Ishikawa (cell line): ENCODE measurements around the gene SEC63.

ENCODE experiments used
- CEBPB ChIP-seq: IDR thresholded peaks from 2 replicates; pipeline ENCODE4 v1.6.1; 2012
- EP300 ChIP-seq: IDR thresholded peaks from 2 replicates; pipeline ENCODE4 v1.6.1; 2012; ENCODE audit warnings: borderline replicate concordance
- FOXM1 ChIP-seq: IDR thresholded peaks from 2 replicates; pipeline ENCODE4 v1.6.1; 2012; ENCODE audit warnings: low read depth, borderline replicate concordance

DNA sequence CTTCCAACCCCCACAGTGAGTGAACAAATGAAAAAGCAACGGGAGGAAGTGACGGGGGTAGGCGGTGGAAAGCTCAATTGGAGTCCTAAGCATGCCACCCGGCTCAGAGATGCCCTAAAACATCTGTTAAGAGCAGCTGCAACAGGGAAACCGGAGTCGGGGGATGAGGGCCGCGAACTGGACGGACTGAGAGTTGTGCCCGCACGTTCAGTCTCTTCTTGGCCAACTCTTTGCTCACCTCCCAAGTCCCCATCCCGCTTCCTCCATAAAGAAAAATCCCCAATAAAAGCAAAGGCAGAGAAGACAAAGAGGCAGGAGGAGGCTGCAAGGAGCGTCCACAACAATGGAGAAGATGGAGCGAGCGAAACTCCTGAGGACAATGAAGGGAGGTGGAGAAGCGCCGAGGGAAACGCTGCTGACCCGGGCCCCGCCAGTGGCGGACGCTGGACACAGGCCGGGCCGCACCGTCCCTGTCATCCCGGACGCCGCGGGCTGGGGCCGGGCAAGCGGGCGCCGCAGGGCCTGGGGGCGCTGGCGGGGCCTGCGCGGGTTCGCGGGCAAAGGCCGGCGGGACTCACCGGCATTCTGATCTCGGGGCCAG, 600 bp downstream of the SEC63 start:
- no peak for TF ChIP-seq CEBPB
- TF ChIP-seq EP300, result no peak
- no peak for TF ChIP-seq FOXM1
